CD14-positive monocyte (primary cell): ENCODE measurements around the gene TPRKB. TPM values are rescaled to one million over a fixed set of nuclear protein-coding genes. Genes with fewer than 3 reads are reported as not detected.
"Not testable (repeated sequence)": the region's sequence is repeated elsewhere in the genome, so short reads cannot be mapped to it uniquely, and the experiment has no call there.

Experiments used
- DNase-seq, 3 donors: peaks; one replicate each; pipeline ENCODE4 v3.0.0-alpha.2; 2011 to 2022
- H2AFZ ChIP-seq: 2 replicates; pipeline ENCODE4 v1.6.0; 2012; ENCODE audit warnings: mild to moderate bottlenecking, low read depth, low read length, inconsistent platforms; ENCODE audit not compliant: insufficient read depth, poor library complexity, severe bottlenecking
- H3K27ac ChIP-seq, 2 donors: 1 replicate in 1 of 2; 2 replicates in 1 of 2; pipeline ENCODE4 v1.5.1; 2012 to 2013; ENCODE audit warnings: low read length in 2 of 2, control low read depth in 1 of 2, inconsistent platforms in 1 of 2, low read depth in 1 of 2, mild to moderate bottlenecking in 1 of 2
- H3K27me3 ChIP-seq, 2 donors: one replicate each; pipeline versions ENCODE4 v1.6.0 to v1.6.1; 2011 to 2013; ENCODE audit warnings: low read length in 2 of 2; ENCODE audit not compliant: control insufficient read depth in 2 of 2, insufficient read depth in 2 of 2
- H3K36me3 ChIP-seq, 2 donors: replicated peaks in 1 of 2; 1 replicate in 1 of 2; 2 replicates in 1 of 2; pipeline versions ENCODE4 v1.5.1 to v1.6.1; 2012 to 2013; ENCODE audit warnings: low read length in 2 of 2, control low read depth in 1 of 2, inconsistent platforms in 1 of 2, mild to moderate bottlenecking in 1 of 2; ENCODE audit not compliant: insufficient read depth in 2 of 2, control insufficient read depth in 1 of 2
- H3K4me1 ChIP-seq, 2 donors: 1 replicate in 1 of 2; 2 replicates in 1 of 2; pipeline versions ENCODE4 v1.5.1 to v1.6.1; 2012 to 2013; ENCODE audit warnings: low read length in 2 of 2, control low read depth in 1 of 2, inconsistent platforms in 1 of 2, mild to moderate bottlenecking in 1 of 2, moderate library complexity in 1 of 2; ENCODE audit not compliant: insufficient read depth in 2 of 2, control insufficient read depth in 1 of 2
- H3K4me2 ChIP-seq: replicated peaks from 2 replicates; pipeline ENCODE3; 2012; ENCODE audit warnings: low read length, moderate library complexity, mild to moderate bottlenecking; ENCODE audit not compliant: poor library complexity, severe bottlenecking; ENCODE audit errors: extremely low read depth
- H3K4me3 ChIP-seq, 3 experiments: fragments of 200-600 bp in 1 of 3; sonication (generic) in 1 of 3; replicated peaks in 1 of 3; 1 replicate in 2 of 3; 2 replicates in 1 of 3; pipeline ENCODE4 v1.5.1; 2011 to 2013; ENCODE audit warnings: low read length in 3 of 3, mild to moderate bottlenecking in 3 of 3, control low read depth in 2 of 3, low read depth in 2 of 3, inconsistent platforms in 1 of 3, moderate library complexity in 1 of 3
- H3K79me2 ChIP-seq: 2 replicates; pipeline ENCODE4 v1.6.0; 2012; ENCODE audit warnings: mild to moderate bottlenecking, control low read depth, inconsistent platforms, low read length, moderate library complexity; ENCODE audit not compliant: insufficient read depth
- H3K9ac ChIP-seq: 2 replicates; pipeline ENCODE4 v1.6.0; 2017; ENCODE audit warnings: low read length, mild to moderate bottlenecking; ENCODE audit not compliant: insufficient read depth, poor library complexity, severe bottlenecking
- H3K9me3 ChIP-seq, 2 donors: replicated peaks in 1 of 2; 1 replicate in 1 of 2; 2 replicates in 1 of 2; pipeline versions ENCODE4 v1.5.1 to v1.6.1; 2012 to 2013; ENCODE audit warnings: low read length in 2 of 2, control low read depth in 1 of 2; ENCODE audit not compliant: control insufficient read depth in 1 of 2, insufficient read depth in 1 of 2
- H4K20me1 ChIP-seq: 2 replicates; pipeline ENCODE4 v1.6.0; 2012; ENCODE audit warnings: mild to moderate bottlenecking, low read length, control low read depth, moderate library complexity; ENCODE audit not compliant: insufficient read depth
- H3K27ac Mint-ChIP-seq, 7 donors: one replicate each; pipeline ENCODE4 v1.8.0; 2020; ENCODE audit warnings: mild to moderate bottlenecking in 7 of 7, mixed read lengths in 7 of 7, moderate library complexity in 6 of 7, inconsistent platforms in 2 of 7
- H3K27me3 Mint-ChIP-seq, 3 donors: one replicate each; pipeline ENCODE4 v1.8.0; 2021 to 2022; ENCODE audit warnings: low read depth in 3 of 3, mild to moderate bottlenecking in 3 of 3, mixed read lengths in 3 of 3, moderate library complexity in 3 of 3, inconsistent platforms in 1 of 3
- H3K36me3 Mint-ChIP-seq, 2 donors: one replicate each; pipeline ENCODE4 v1.8.0; 2020; ENCODE audit warnings: mixed read lengths in 2 of 2, inconsistent platforms in 1 of 2, mild to moderate bottlenecking in 1 of 2
- H3K4me1 Mint-ChIP-seq: one replicate; pipeline ENCODE4 v1.8.0; 2020; ENCODE audit warnings: mild to moderate bottlenecking, mixed read lengths
- H3K4me3 Mint-ChIP-seq, 2 donors: one replicate each; pipeline ENCODE4 v1.8.0; 2020; ENCODE audit warnings: mild to moderate bottlenecking in 2 of 2, mixed read lengths in 2 of 2, moderate library complexity in 1 of 2
- H3K9me3 Mint-ChIP-seq, 7 donors: one replicate each; pipeline ENCODE4 v1.8.0; 2020 to 2022; ENCODE audit warnings: mixed read lengths in 7 of 7, mild to moderate bottlenecking in 6 of 7, moderate library complexity in 6 of 7, inconsistent platforms in 2 of 7
- CTCF ChIP-seq: fragments of 200-600 bp; IDR thresholded peaks from one replicate; pipeline ENCODE4 v1.8.0; 2022; ENCODE audit warnings: antibody characterized with exemption, mild to moderate bottlenecking
- WGBS: methylation state at CpG from one replicate; pipeline ENCODE4 v1.1.5; 2013; ENCODE audit warnings: missing lambda C conversion rate; ENCODE audit not compliant: insufficient coverage; 5-methylcytosine and 5-hydroxymethylcytosine counted together
- intact Hi-C, 2 donors: fragments of 100-400 bp; cut with micrococcal nuclease; formaldehyde crosslinking; loops; one replicate each; pipeline versions ENCODE4 v1.15.0 to v1.15.1; 2023
- polyA minus RNA-seq: library from RNA; depleted of rRNA, polyadenylated mRNA; stranded (reverse); fragments of >200 nt; gene quantifications from 2 replicates; pipeline ENCODE4 v1.2.3, GENCODE V29; 2012
- polyA plus RNA-seq, 3 donors: library from polyadenylated mRNA; depleted of rRNA in 1 of 3; unstranded in 2 of 3; stranded (reverse) in 1 of 3; fragments of 300-500 nt in 2 of 3; fragments of >200 nt in 1 of 3; fragmentation: Illumina TruSeq in 2 of 3; gene quantifications; 1 replicate in 2 of 3; 2 replicates in 1 of 3; pipeline ENCODE4 v1.2.3, GENCODE V29; 2012 to 2021
- total RNA-seq, 12 experiments: library from RNA in 1 of 12; stranded (reverse) in 1 of 12; fragments of 120-200 nt in 1 of 12; gene quantifications; one replicate each; pipeline ENCODE4 v1.2.4 and lab custom pipeline; 2013 to 2026; ENCODE audit warnings: mixed read lengths in 6 of 12, inconsistent platforms in 1 of 12

TPRKB gene
- 38.4 TPM for total RNA-seq (2013)
- polyA plus RNA-seq (10 to 100 TPM; 26.9 to 69.1 (median 65.8) TPM), polyA minus RNA-seq (4.6 and 8.9 TPM in 2 replicates), total RNA-seq (lab: John Stamatoyannopoulos, UW) (4.2 to 13.6 (median 10.7) reads per million in 11 experiments)

- intact Hi-C loops = loop anchor here in 1 of 2 donors (5.0 kb wide), 1 partner anchor 505 kb away; the partner anchor contains the start of genes CCT7 and PRADC1
- Histone ChIP-seq H3K27ac (peak within 1 kb of the TSS; percentile 4 to 79), H2AFZ (peak within 1 kb of the TSS; percentile 97), H3K36me3 (peaks cover 20 to 26% of the 10 kb centered on the region in 2 donors), H3K9me3 (no peaks in the 10 kb centered on the region), H3K4me3 (peak within 1 kb of the TSS; percentile 61 to 97 (median 83)), H3K79me2 (peaks cover 19% of the 10 kb centered on the region), H4K20me1 (no peaks in the 10 kb centered on the region), H3K4me1 (peaks cover 10 to 14% of the 10 kb centered on the region in 2 donors), H3K9ac (peak within 1 kb of the TSS; percentile 76), H3K27me3 (no peaks in the 10 kb centered on the region), H3K4me2 (peak within 1 kb of the TSS; percentile 89)
- peaks cover 2 to 16% (median 10%) of the 10 kb centered on the region in 7 donors for H3K9me3 Mint-ChIP-seq
- TF ChIP-seq CTCF = no peak
- H3K4me3 Mint-ChIP-seq = peak within 1 kb of the TSS; percentile 96 to 98
- peaks cover 28 to 33% of the 10 kb centered on the region in 2 donors for H3K36me3 Mint-ChIP-seq
- peaks cover 17% of the 10 kb centered on the region for H3K4me1 Mint-ChIP-seq
- WGBS = under 1% methylated on average over 43 of the region's 49 CpGs
- DNase-seq = peak; percentile 94 to 96 (median 95)
- H3K27me3 Mint-ChIP-seq = peaks cover 0 to 5% (median 5%) of the 10 kb centered on the region in 3 donors
- peak within 1 kb of the TSS; percentile 65 to 92 (median 90) for H3K27ac Mint-ChIP-seq
Observed at GRCh38 chr2:73736855-73737779, at the start of gene TPRKB. TSS of gene TPRKB (minus strand) at chr2:73737345. CDS start at chr2:73734569, 2,776 bp downstream.

DNA sequence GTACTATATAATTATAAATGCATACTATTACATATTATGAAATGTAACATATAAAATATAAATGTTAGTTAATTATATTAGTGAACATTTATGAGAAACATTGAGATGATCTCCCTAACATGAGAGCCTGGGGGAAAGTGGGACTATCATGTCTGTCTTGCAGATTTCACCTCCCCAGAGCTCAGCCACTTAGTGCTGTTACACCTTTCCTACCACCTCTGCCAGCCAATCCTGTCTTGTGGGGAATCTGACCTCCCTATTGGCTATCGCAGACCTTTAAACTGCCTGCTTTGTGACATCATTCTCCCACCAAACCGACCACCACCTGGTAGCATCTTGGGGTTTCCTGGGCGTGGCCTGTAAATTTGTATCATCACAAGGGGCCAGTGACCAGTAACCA lies 46.7 kb upstream of the TPRKB start, which contains the start of gene C2orf78:
Gene C2orf78, plus strand, starts transcription at position 301 of the 400 bp plus-strand sequence. CDS start 127 bp downstream, outside the sequence.
- H3K9me3 ChIP-seq, H3K9ac ChIP-seq, H3K27ac Mint-ChIP-seq, H4K20me1 ChIP-seq, H3K27me3 Mint-ChIP-seq, H3K4me2 ChIP-seq, H3K4me1 Mint-ChIP-seq, H3K27me3 ChIP-seq, H3K4me3 ChIP-seq, H3K4me3 Mint-ChIP-seq, DNase-seq, H3K27ac ChIP-seq, H3K36me3 ChIP-seq, H2AFZ ChIP-seq, H3K9me3 Mint-ChIP-seq, H3K36me3 Mint-ChIP-seq, intact Hi-C loops: not testable (repeated sequence)
- no CpG with 5 or more reads among the region's 3 CpGs for WGBS
- Histone ChIP-seq H3K4me1 (peaks cover 5 to 11% of the 10 kb centered on the region in 2 donors), H3K79me2 (peaks cover 11% of the 10 kb centered on the region)

GRCh38 chr2:73783402-73783801 lies 46.3 kb upstream of the TPRKB start:
- H2AFZ ChIP-seq, H3K9ac ChIP-seq, H3K9me3 ChIP-seq, H3K4me1 Mint-ChIP-seq, H3K9me3 Mint-ChIP-seq, H3K4me3 Mint-ChIP-seq, H3K4me2 ChIP-seq, H3K36me3 ChIP-seq, H3K27me3 Mint-ChIP-seq, DNase-seq, H4K20me1 ChIP-seq, H3K27me3 ChIP-seq, H3K36me3 Mint-ChIP-seq, H3K27ac ChIP-seq, H3K27ac Mint-ChIP-seq, H3K4me3 ChIP-seq, intact Hi-C loops: not testable (repeated sequence)
- Histone ChIP-seq H3K79me2 (peaks cover 16% of the 10 kb centered on the region), H3K4me1 (peaks cover 8 to 15% of the 10 kb centered on the region in 2 donors)
- WGBS = 91% methylated on average over 4 of the region's 15 CpGs
